PC-9 (cell line): Measurements from ENCODE around the gene NKAPD1.

ENCODE experiments used
- CTCF ChIP-seq: fragments of 200-600 bp; sonication (generic); conservative IDR thresholded peaks from 2 replicates; pipeline ENCODE4 v1.6.1; 2017; ENCODE audit warnings: mixed run types, antibody characterized with exemption, mild to moderate bottlenecking, moderate library complexity
- EZH2 ChIP-seq: fragments of 200-600 bp; sonication (generic); IDR thresholded peaks from 2 replicates; pipeline ENCODE4 v1.8.0; 2017; ENCODE audit warnings: antibody characterized with exemption, low read depth

GRCh38 chr11:112097734-112098528, 23.8 kb downstream of the NKAPD1 start:
- TF ChIP-seq CTCF (no peak), EZH2 (no peak)
